ENCODE results near the gene CC2D1A.

- TF ChIP-seq YY1 (IDR thresholded peaks at IDR 0.05; ENCODE audit: insufficient read depth, insufficient read length) (no peak), SUZ12 (IDR thresholded peaks at IDR 0.05; ENCODE audit: extremely low read depth, insufficient read depth, insufficient read length) (no peak), ZNF274 (IDR thresholded peaks at IDR 0.05; ENCODE audit: low read depth, low read length) (no peak)
These were observed 23.3 kb downstream of the CC2D1A start for GRCh38 chr19:13929340-13929739.

All from NT2/D1 (cell line).